Muscle of arm (tissue), 12 donors: Measurements from ENCODE around the gene GUK1. TPM values are rescaled to one million over a fixed set of nuclear protein-coding genes. Genes with fewer than 3 reads are reported as not detected.

Source experiments
- DNase-seq: peaks from one replicate; pipeline ENCODE4 v3.0.0-alpha.2; 2013
- polyA plus RNA-seq, 12 donors: library from polyadenylated mRNA; unstranded; fragments of 120-200 nt; gene quantifications; one replicate each; pipeline ENCODE4 v1.2.1, GENCODE V29; 2013; ENCODE audit not compliant: insufficient read length in 12 of 12

GUK1 gene
- polyA plus RNA-seq, 12 donors = 96.9 to 181 (median 113) TPM; not detected in 1

DNA sequence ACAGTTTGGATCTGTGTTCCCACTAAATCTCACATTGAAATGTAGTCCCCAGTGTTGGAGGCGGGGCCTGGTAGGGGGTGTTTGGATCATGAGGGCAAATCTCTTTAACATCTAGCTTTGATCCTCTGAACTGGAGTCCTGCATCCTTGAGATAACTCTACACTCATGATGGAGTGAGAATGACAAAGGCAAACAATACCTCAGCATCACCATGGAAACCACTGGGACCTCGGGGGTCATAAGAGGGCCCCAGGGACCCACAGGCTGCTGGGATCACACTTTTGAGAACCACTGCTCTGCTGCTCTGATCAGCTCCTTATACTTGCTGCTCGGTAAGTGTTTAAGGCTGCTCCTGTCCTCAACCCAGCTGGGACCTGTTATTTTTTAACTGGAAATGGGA, 54.4 kb downstream of the GUK1 start:
- no peak for DNase-seq

DNA sequence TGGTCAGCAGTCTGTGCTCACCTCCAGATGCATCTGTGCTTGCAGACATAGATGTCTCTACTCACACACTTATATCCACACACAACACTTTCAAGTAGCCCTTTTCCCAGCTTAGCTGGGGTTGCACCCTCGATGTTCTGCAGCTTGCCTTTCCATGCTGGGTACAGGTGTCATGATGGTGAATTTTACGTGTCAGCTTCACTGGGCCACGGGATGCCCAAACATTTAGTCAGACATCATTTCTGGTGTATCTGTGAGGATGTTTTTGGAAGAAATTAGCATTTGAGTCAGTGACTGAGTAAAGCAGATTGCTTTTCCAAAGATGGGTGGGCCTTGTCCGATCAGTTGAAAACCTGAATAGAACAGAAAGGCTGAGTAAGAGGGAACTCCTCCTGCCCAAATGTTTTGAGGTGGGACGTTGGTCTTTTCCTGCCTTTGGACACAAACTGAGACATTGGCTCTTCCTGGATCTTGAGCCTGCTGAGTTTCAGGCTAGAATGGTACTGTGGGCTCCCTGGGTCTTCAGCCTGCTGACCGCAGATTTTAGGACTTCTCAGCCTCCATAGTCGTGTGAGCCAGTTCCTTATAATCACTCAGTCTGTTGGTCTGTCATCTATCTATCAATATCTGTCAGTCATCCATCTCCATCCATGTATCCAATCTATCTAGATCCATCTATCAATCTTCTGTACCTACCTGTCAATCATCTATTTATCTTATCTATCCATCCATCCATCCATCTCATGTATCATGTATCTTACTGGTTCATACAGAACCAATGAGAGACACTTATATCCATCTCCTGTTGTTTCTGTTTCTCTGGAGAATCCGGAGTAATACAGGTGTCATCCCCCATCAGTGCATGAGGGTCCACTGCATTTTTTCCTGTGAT, 55.1 kb downstream of the GUK1 start:
- no peak for DNase-seq

DNA sequence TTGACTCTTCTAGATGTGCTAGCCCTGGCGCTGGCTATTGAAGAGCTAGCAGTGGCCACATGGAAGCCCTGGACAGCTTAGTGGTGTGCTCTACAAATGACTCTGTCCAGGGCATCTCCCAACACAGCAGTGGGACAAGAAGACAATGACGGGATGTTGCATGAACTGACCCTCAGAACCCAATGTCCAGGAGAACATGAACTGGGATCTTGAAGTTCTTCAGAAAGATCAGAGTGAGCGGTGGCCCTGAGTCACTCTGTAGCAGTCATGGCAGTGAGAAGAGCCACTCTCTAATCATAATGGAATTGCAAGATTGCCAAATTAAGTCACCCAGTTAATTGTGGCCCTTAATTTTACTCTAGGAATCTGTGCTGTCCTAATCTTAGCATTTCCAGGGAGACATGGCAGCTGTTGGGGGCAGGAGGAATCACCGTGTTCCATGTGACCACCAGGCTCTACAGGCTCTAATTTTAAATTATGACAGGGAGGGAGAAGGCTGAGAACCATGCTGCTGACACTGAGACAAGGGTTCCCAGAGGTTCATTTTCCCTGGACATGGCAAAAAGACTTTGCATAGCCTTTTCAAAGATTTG, 57.6 kb downstream of the GUK1 start:
- DNase-seq = no peak

Other genes starting within 250 kb of the GUK1 start
- gene WNT9A, start 192.3 kb upstream of the GUK1 start, polyA plus RNA-seq = 10 to 100 TPM in 2 of 12 donors, 1 to 10 TPM in 9, not detected in 1; 3.5 to 15.2 (median 6.3) TPM
- gene WNT3A, start 133.3 kb upstream of the GUK1 start, polyA plus RNA-seq = 1 to 10 TPM in 1 of 12 donors, under 1 TPM in 3, not detected in 8; 0.04 to 2.0 (median 0.38) TPM
- gene ARF1, start 57.6 kb upstream of the GUK1 start, polyA plus RNA-seq = 100 to 1,000 TPM in 11 of 12 donors, not detected in 1; 213 to 325 (median 249) TPM
- 10 to 100 TPM in 3 of 12 donors, 1 to 10 TPM in 8, not detected in 1; 6.9 to 26.8 (median 8.6) TPM for gene C1orf35, start 37.0 kb upstream of the GUK1 start, polyA plus RNA-seq
- gene MRPL55, start 31.0 kb upstream of the GUK1 start, polyA plus RNA-seq = 10 to 100 TPM in 11 of 12 donors, not detected in 1; 20.2 to 37.7 (median 26.8) TPM
- gene GJC2, start 9.7 kb downstream of the GUK1 start, polyA plus RNA-seq = 1 to 10 TPM in 4 of 12 donors, under 1 TPM in 7, not detected in 1; 0.47 to 6.3 (median 0.82) TPM
- 1 to 10 TPM in 11 of 12 donors, not detected in 1; 3.6 to 9.5 (median 4.2) TPM for gene IBA57, start 25.5 kb downstream of the GUK1 start, polyA plus RNA-seq
- 100 to 1,000 TPM; 147 to 517 (median 269) TPM for gene OBSCN, start 67.8 kb downstream of the GUK1 start, polyA plus RNA-seq